ENCODE measurements around the gene ATAD3C. TPM values are rescaled to one million over a fixed set of nuclear protein-coding genes. Genes with fewer than 3 reads are reported as not detected.
A peak's percentile ranks its signal among the peaks of the same experiment; 100 is the strongest.
"Not testable (repeated sequence)": the region's sequence is repeated elsewhere in the genome, so short reads cannot be mapped to it uniquely, and the experiment has no call there.

ATAD3C gene, protein sequence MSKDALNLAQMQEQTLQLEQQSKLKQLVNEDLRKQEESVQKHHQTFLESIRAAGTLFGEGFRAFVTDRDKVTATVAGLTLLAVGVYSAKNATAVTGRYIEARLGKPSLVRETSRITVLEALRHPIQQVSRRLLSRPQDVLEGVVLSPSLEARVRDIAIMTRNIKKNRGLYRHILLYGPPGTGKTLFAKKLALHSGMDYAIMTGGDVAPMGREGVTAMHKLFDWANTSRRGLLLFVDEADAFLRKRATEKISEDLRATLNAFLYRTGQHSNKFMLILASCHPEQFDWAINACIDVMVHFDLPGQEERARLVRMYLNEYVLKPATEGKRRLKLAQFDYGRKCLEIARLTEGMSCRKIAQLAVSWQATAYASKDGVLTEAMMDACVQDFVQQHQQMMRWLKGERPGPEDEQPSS
- total RNA-seq (2014; rRNA removed; shearing (Covaris generic); ENCODE audit: low replicate concordance): 0.51 TPM in 1 of 2 replicates, not detected in the other

DNA sequence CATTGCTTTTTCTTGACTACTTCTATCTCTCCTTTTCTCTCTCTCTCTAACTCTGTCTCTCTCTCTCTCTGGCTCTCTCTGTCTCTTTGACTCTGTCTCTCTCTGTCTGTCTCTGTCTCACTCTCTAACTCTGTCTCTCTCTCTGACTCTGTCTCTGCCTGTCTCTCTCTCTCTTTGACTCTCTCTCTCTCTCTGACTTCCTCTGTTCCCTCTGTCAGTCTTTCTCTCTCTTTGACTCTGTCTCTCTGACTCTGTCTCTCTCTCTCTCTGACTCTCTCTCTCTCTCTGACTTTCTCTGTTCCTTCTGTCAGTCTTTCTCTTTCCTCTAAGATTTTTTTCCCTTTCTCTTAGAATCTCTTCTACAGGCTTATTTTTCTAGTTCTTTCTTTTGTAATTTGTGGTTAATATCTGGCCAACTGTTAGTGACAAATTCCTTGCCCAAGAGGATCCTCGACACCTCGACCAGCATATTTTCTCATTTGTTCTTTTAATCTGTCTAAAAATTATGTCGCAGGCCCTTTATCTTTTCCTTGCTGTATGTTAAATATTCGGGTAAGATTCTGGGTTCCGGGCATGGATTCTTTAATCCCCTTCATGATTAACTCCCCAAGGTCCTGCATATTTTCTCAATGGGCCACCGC lies at the start of gene ATAD3C:
ATAD3C (plus strand) TSS at position 591 of the 641 bp plus-strand sequence. CDS start 995 bp downstream, outside the sequence.
- H3K9me3 ChIP-seq (ENCODE audit: low read length): no peaks in the 10 kb centered on the region
- H3K27me3 ChIP-seq (ENCODE audit: low read length): no peaks in the 10 kb centered on the region
- no peaks in the 10 kb centered on the region for H3K4me1 ChIP-seq (ENCODE audit: low read length)
- H2AFZ ChIP-seq (ENCODE audit: low read length): no peak within 1 kb of the TSS
- no peak for DNase-seq
- H4K20me1 ChIP-seq (ENCODE audit: insufficient read depth, low read depth, low read length): no peaks in the 10 kb centered on the region
- no peak within 1 kb of the TSS for H3K27ac ChIP-seq (ENCODE audit: low read length)
- no peak within 1 kb of the TSS for H3K4me3 ChIP-seq (ENCODE audit: low read length)
- H3K79me2 ChIP-seq (ENCODE audit: low read length): no peaks in the 10 kb centered on the region
- H3K4me2 ChIP-seq (ENCODE audit: low read depth, low read length, poor library complexity, severe bottlenecking): no peak within 1 kb of the TSS
- no peaks in the 10 kb centered on the region for H3K9me2 ChIP-seq (replicated peaks; ENCODE audit: insufficient read depth, low read length)
- H3K9ac ChIP-seq (ENCODE audit: low read length): no peak within 1 kb of the TSS
- H3K36me3 ChIP-seq (ENCODE audit: insufficient read depth, low read length): no peaks in the 10 kb centered on the region

DNA sequence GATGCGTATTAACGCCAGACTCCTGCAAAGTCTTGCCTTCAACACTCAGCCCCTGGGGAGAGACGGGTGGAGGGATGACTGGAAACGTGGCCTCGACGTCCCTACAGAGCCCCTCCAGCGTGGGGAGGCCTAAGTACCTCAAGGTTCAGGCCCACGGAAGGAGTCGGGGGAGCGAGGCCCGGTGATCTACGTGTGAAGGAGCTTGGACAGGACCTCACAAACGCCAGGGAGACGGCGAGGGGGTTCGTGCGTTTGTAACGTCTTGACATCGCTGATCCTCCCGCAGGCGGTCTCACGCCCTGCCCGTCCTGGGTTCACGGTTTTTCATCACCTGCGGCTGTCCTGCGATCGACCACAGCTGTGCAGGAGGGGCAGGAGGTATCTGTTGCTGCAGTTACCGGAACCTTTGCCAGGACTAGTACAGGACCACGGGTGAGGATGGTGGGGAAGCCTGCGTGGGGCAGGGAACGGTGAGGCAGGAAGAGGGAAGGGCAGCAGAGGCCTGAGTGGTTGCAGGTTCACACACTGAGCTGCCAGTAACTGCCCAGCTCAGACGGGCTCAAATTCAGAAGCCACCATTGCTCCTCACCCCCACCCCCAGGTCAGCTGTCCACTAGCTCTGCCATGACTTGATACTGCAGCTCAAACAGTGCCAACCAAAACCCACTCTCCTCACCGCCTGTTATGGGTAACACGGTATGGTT lies 49.5 kb upstream of the ATAD3C start:
- no peaks in the 10 kb centered on the region for H3K27me3 ChIP-seq (ENCODE audit: low read length)
- peaks cover 41% of the 10 kb centered on the region for H3K36me3 ChIP-seq (ENCODE audit: insufficient read depth, low read length)
- no peaks in the 10 kb centered on the region for H3K9me3 ChIP-seq (ENCODE audit: low read length)
- DNase-seq: peak; percentile 76
- peaks cover 32% of the 10 kb centered on the region for H3K4me1 ChIP-seq (ENCODE audit: low read length)
- H3K79me2 ChIP-seq (ENCODE audit: low read length): peaks cover 60% of the 10 kb centered on the region
- H3K4me2 ChIP-seq (ENCODE audit: low read depth, low read length, poor library complexity, severe bottlenecking): peak overlapping the region; percentile 76
- H3K27ac ChIP-seq (ENCODE audit: low read length): peak overlapping the region; percentile 71
- H3K9ac ChIP-seq (ENCODE audit: low read length): peak overlapping the region; percentile 96
- peaks cover 16% of the 10 kb centered on the region; the same call in 1 of the 2 replicates for H4K20me1 ChIP-seq (ENCODE audit: insufficient read depth, low read depth, low read length)
- H2AFZ ChIP-seq (ENCODE audit: low read length): no peak overlapping the region
- H3K9me2 ChIP-seq (replicated peaks; ENCODE audit: insufficient read depth, low read length): no peaks in the 10 kb centered on the region
- peak overlapping the region; percentile 96 for H3K4me3 ChIP-seq (ENCODE audit: low read length)

DNA sequence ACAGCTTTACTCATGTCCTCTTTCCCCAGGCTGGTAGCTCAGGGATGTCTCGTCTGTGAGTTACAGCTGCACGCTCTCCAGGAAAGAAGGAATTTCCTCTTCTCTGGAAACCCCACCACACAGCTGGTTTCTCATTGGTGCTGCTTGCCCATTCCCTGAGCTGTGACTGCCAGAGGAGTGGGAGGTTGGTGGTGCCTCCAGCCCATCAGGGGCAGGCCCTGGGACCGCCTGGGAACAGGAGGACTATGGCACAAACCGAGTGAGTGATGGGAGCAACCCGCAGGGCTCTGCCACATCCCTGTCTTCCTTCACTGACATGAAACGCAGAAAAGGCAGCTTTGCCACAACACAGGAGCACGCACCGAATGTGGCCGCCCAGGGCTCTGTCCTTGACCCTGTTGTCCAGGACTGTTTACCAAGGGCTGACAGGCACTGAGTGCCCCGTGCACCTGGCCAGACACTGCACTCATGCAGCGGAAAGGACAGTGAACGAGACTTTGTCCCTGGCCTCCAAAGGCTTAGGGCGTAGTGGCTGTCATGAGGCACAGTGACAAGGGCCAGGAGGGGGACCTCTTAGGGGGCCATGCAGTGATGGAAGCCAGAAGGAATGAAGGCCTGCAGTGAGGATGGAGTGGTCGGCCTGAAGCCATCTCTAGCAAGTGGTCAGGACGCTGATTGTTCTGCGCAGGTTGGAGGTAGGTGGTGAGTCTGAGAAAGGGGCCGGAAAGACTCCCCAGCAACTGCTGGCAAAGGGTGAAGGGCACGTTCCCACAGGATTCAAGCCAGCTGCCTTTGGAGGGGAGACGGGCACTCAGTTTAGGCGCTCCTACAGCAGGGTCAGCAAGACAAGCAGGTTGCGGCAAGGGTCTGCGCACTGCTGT lies 48.7 kb upstream of the ATAD3C start:
- H3K9ac ChIP-seq (ENCODE audit: low read length): peak overlapping the region; percentile 96

DNA sequence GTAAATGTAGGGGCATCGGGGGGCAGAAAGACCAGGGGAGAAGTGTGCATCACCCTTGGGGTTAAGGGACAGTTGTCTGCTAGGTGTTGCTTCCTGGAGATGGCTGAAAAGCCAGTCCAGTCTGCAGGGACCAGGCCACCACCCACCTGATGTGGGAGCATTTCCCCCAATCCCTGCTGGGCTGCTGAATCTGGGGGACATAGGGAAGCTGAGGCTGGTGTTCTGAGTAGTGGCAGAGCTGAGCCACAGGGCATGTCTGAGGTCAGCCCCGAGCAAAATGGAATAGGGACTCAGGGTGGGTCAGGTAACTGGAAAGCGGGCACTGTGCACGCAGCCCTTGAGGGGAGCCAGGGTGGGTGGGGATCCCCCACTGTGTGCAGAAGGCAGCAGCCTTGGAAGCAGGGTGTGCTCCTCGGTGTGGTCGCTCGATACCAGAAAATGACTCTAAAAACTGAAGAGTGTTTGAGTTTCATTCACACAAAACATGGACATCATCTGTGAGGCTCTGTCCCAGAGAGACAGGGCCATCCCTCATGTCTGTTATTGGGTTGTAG lies 48.0 kb upstream of the ATAD3C start:
- Histone ChIP-seq H3K36me3 (ENCODE audit: insufficient read depth, low read length) (peaks cover 44% of the 10 kb centered on the region), H3K79me2 (ENCODE audit: low read length) (peaks cover 68% of the 10 kb centered on the region), H4K20me1 (ENCODE audit: insufficient read depth, low read depth, low read length) (peaks cover 16% of the 10 kb centered on the region; the same call in 1 of the 2 replicates), H3K9me2 (replicated peaks; ENCODE audit: insufficient read depth, low read length) (no peaks in the 10 kb centered on the region), H3K4me1 (ENCODE audit: low read length) (peaks cover 45% of the 10 kb centered on the region), H2AFZ (ENCODE audit: low read length) (no peak overlapping the region), H3K9me3 (ENCODE audit: low read length) (no peaks in the 10 kb centered on the region), H3K27me3 (ENCODE audit: low read length) (no peaks in the 10 kb centered on the region), H3K4me2 (ENCODE audit: low read depth, low read length, poor library complexity, severe bottlenecking) (peak overlapping the region; percentile 76), H3K4me3 (ENCODE audit: low read length) (peak overlapping the region; percentile 96; the same call in 1 of the 2 replicates), H3K27ac (ENCODE audit: low read length) (no peak overlapping the region), H3K9ac (ENCODE audit: low read length) (peak overlapping the region; percentile 96)
- DNase-seq: no peak

More for the DNA sequence above, 48.7 kb upstream of the ATAD3C start:
- Histone ChIP-seq H3K4me1 (ENCODE audit: low read length) (peaks cover 39% of the 10 kb centered on the region), H3K4me3 (ENCODE audit: low read length) (peak overlapping the region; percentile 96), H4K20me1 (ENCODE audit: insufficient read depth, low read depth, low read length) (peaks cover 16% of the 10 kb centered on the region; the same call in 1 of the 2 replicates), H3K79me2 (ENCODE audit: low read length) (peaks cover 61% of the 10 kb centered on the region), H3K9me2 (replicated peaks; ENCODE audit: insufficient read depth, low read length) (no peaks in the 10 kb centered on the region), H3K9me3 (ENCODE audit: low read length) (no peaks in the 10 kb centered on the region), H3K4me2 (ENCODE audit: low read depth, low read length, poor library complexity, severe bottlenecking) (peak overlapping the region; percentile 76), H2AFZ (ENCODE audit: low read length) (no peak overlapping the region), H3K36me3 (ENCODE audit: insufficient read depth, low read length) (peaks cover 42% of the 10 kb centered on the region), H3K27me3 (ENCODE audit: low read length) (no peaks in the 10 kb centered on the region), H3K27ac (ENCODE audit: low read length) (peak overlapping the region; percentile 71; the same call in 1 of the 2 replicates)
- no peak for DNase-seq

DNA sequence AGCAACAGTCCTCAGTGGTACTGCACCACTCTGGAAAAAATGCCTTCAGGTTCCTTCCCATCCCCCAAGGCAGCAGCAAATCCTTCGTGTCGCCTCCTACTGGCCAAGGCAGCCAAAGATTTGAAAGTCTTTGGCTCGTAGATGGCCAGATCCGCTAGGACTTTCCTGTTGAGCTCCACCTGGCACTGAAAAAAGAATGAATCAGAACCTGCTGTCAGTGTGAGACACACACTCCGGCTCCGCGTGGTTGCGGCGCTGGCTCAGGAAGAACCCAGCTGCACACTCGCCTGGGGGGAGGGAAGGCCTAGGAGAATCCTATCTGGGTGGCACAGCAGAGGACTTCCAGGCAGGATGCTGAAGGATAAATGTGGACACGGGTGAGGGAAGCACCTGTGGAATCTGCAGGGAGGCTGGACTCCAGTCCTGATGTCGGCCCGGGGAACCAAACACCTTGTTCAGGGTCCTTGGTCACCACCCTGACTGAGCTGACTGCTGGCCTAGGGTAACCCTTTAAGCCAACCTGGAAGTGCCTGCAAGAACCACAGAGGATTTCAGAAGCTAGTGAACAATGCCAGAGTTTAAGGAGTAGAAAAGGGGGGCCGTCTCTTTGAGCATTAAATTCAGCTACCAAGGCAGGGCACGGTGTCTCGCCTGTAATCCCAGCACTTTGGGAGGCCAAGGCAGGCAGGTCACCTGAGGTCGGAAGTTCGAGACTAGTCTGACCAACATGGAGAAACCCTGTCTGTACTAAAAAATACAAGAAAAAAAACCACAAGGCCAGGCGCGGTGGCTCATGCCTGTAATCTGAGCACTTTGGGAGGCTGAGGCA lies 47.2 kb upstream of the ATAD3C start:
- H3K27me3 ChIP-seq (ENCODE audit: low read length): no peaks in the 10 kb centered on the region
- H3K4me1 ChIP-seq (ENCODE audit: low read length): peaks cover 43% of the 10 kb centered on the region
- no peak overlapping the region for H3K4me2 ChIP-seq (ENCODE audit: low read depth, low read length, poor library complexity, severe bottlenecking)
- H2AFZ ChIP-seq (ENCODE audit: low read length): no peak overlapping the region
- H3K36me3 ChIP-seq (ENCODE audit: insufficient read depth, low read length): peaks cover 40% of the 10 kb centered on the region
- peak; percentile 84 for DNase-seq
- no peak overlapping the region for H3K27ac ChIP-seq (ENCODE audit: low read length)
- H4K20me1 ChIP-seq (ENCODE audit: insufficient read depth, low read depth, low read length): peaks cover 16% of the 10 kb centered on the region; the same call in 1 of the 2 replicates
- H3K79me2 ChIP-seq (ENCODE audit: low read length): peaks cover 70% of the 10 kb centered on the region
- H3K9me2 ChIP-seq (replicated peaks; ENCODE audit: insufficient read depth, low read length): no peaks in the 10 kb centered on the region
- H3K4me3 ChIP-seq (ENCODE audit: low read length): no peak overlapping the region
- H3K9ac ChIP-seq (ENCODE audit: low read length): no peak overlapping the region
- H3K9me3 ChIP-seq (ENCODE audit: low read length): no peaks in the 10 kb centered on the region

DNA sequence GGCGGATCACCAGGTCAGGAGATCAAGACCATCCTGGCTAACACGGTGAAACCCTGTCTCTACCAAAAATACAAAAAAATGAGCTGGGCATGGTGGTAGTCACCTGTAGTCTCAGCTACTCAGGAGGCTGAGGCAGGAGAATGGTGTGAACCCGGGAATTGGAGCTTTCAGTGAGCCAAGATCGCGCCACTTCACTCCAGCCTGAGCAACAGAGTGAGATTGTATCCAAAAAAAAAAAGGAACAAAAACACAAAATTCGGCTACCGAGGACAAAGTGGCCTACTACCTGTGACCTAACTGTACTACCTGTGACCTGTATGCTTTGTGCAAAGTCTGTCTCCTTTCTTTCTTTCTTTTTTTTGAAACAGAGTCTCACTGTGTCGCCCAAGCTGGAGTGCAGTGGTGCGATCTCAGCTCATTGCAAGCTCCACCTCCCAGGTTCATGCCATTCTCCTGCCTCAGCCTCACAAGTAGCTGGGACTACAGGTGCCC lies 46.5 kb upstream of the ATAD3C start:
- peaks cover 38% of the 10 kb centered on the region for H3K4me1 ChIP-seq (ENCODE audit: low read length)
- peaks cover 33% of the 10 kb centered on the region for H3K36me3 ChIP-seq (ENCODE audit: insufficient read depth, low read length)
- not testable (repeated sequence) for H3K4me2 ChIP-seq (ENCODE audit: low read depth, low read length, poor library complexity, severe bottlenecking)

More for the DNA sequence above, 46.5 kb upstream of the ATAD3C start:
- H4K20me1 ChIP-seq (ENCODE audit: insufficient read depth, low read depth, low read length): peaks cover 17% of the 10 kb centered on the region; the same call in 1 of the 2 replicates
- not testable (repeated sequence) for H3K9me3 ChIP-seq (ENCODE audit: low read length); H3K27ac ChIP-seq (ENCODE audit: low read length); H3K4me3 ChIP-seq (ENCODE audit: low read length); H3K9me2 ChIP-seq (replicated peaks; ENCODE audit: insufficient read depth, low read length); DNase-seq; H3K9ac ChIP-seq (ENCODE audit: low read length); H3K27me3 ChIP-seq (ENCODE audit: low read length); H2AFZ ChIP-seq (ENCODE audit: low read length)
- peaks cover 70% of the 10 kb centered on the region for H3K79me2 ChIP-seq (ENCODE audit: low read length)

Data from Karpas-422 (cell line).